ENCODE measurements around the gene RAD54L. TPM values are rescaled to one million over a fixed set of nuclear protein-coding genes. Genes with fewer than 3 reads are reported as not detected.
A peak's percentile ranks its signal among the peaks of the same experiment; 100 is the strongest.

Gene RAD54L
- total and polyA plus RNA-seq, 2 donors (not counting 1 experiment from before 2014, with no cell fraction given): 0.57 to 1.1 TPM

- intact Hi-C loops (cut with micrococcal nuclease): no loop called here
- 29% methylated on average over 5 of the region's 5 CpGs for WGBS (ENCODE audit: insufficient coverage)
- Histone ChIP-seq H3K9me3 (ENCODE audit: control extremely low read depth in 1 of 3, control insufficient read depth in 2 of 3, insufficient read depth in 1 of 3, low read length in 2 of 3) (no peaks in the 10 kb centered on the region), H3K27me3 (replicated peaks in 1 of 4; ENCODE audit: control extremely low read depth in 1 of 4, control insufficient read depth in 3 of 4, insufficient read depth in 4 of 4, low read length in 3 of 4) (peaks cover 0 to 15% (median 7%) of the 10 kb centered on the region in 4 experiments), H4K20me1 (ENCODE audit: control insufficient read depth, insufficient read depth, low read length, poor library complexity, severe bottlenecking) (no peaks in the 10 kb centered on the region), H3K4me1 (ENCODE audit: control insufficient read depth in 2 of 2, insufficient read depth in 2 of 2, low read length in 2 of 2) (peaks cover 13 to 15% of the 10 kb centered on the region in 2 donors), H3K79me2 (ENCODE audit: control insufficient read depth, insufficient read depth, low read length) (no peaks in the 10 kb centered on the region), H3K4me3 (ENCODE audit: control extremely low read depth in 1 of 5, extremely low read depth in 1 of 5, insufficient read depth in 1 of 5, low read depth in 2 of 5, low read length in 4 of 5) (no peak overlapping the region), H3K27ac (ENCODE audit: low read length in 2 of 2) (no peak overlapping the region), H3K4me2 (replicated peaks; ENCODE audit: low read depth, low read length, poor library complexity, severe bottlenecking) (no peak overlapping the region), H2AFZ (ENCODE audit: insufficient read depth, low read depth, low read length, poor library complexity, severe bottlenecking) (peak overlapping the region; percentile 84), H3K36me3 (replicated peaks in 1 of 2; ENCODE audit: control extremely low read depth in 1 of 2, control insufficient read depth in 1 of 2, extremely low read depth in 1 of 2, insufficient read depth in 2 of 2, low read length in 1 of 2) (no peaks in the 10 kb centered on the region), H3K9ac (ENCODE audit: low read length) (no peak overlapping the region)
- ChIA-PET CTCF (interaction anchor here (1.3 kb wide), 1 partner anchor 20 kb away, joined by 6 read pairs; no protein-coding TSS in a partner anchor), POLR2A (no interaction called here)
- H3K4me1 Mint-ChIP-seq: peaks cover 20% of the 10 kb centered on the region
- H3K9me3 Mint-ChIP-seq (ENCODE audit: insufficient read depth): no peaks in the 10 kb centered on the region
- TF ChIP-seq EZH2 (IDR thresholded peaks at IDR 0.05; ENCODE audit: borderline replicate concordance, insufficient read depth, low read depth, low read length, poor library complexity, severe bottlenecking) (no peak), CTCF (IDR thresholded peaks at IDR 0.05) (no peak)
- H3K4me3 Mint-ChIP-seq: peak overlapping the region; percentile 86
- DNase-seq: no peak
- peaks cover 6% of the 10 kb centered on the region for H3K27me3 Mint-ChIP-seq
- H3K27ac Mint-ChIP-seq: no peak overlapping the region
- ATAC-seq (ENCODE audit: low read depth): no peak
Measured at GRCh38 chr1:46204406-46204742, 43.2 kb upstream of the RAD54L start.

GRCh38 chr1:46205141-46205540, 42.4 kb upstream of the RAD54L start:
- Histone ChIP-seq H3K9me3 (ENCODE audit: control extremely low read depth in 1 of 3, control insufficient read depth in 2 of 3, insufficient read depth in 1 of 3, low read length in 2 of 3) (no peaks in the 10 kb centered on the region), H2AFZ (ENCODE audit: insufficient read depth, low read depth, low read length, poor library complexity, severe bottlenecking) (no peak overlapping the region), H3K9ac (ENCODE audit: low read length) (no peak overlapping the region), H3K79me2 (ENCODE audit: control insufficient read depth, insufficient read depth, low read length) (no peaks in the 10 kb centered on the region), H3K4me3 (ENCODE audit: control extremely low read depth in 1 of 5, extremely low read depth in 1 of 5, insufficient read depth in 1 of 5, low read depth in 2 of 5, low read length in 4 of 5) (no peak overlapping the region), H3K27ac (ENCODE audit: low read length in 2 of 2) (no peak overlapping the region), H3K36me3 (replicated peaks in 1 of 2; ENCODE audit: control extremely low read depth in 1 of 2, control insufficient read depth in 1 of 2, extremely low read depth in 1 of 2, insufficient read depth in 2 of 2, low read length in 1 of 2) (no peaks in the 10 kb centered on the region), H4K20me1 (ENCODE audit: control insufficient read depth, insufficient read depth, low read length, poor library complexity, severe bottlenecking) (no peaks in the 10 kb centered on the region), H3K4me1 (ENCODE audit: control insufficient read depth in 2 of 2, insufficient read depth in 2 of 2, low read length in 2 of 2) (peaks cover 13 to 15% of the 10 kb centered on the region in 2 donors), H3K27me3 (replicated peaks in 1 of 4; ENCODE audit: control extremely low read depth in 1 of 4, control insufficient read depth in 3 of 4, insufficient read depth in 4 of 4, low read length in 3 of 4) (peaks cover 0 to 15% (median 7%) of the 10 kb centered on the region in 4 experiments), H3K4me2 (replicated peaks; ENCODE audit: low read depth, low read length, poor library complexity, severe bottlenecking) (no peak overlapping the region)
- TF ChIP-seq CTCF (IDR thresholded peaks at IDR 0.05): no peak
- no peak for TF ChIP-seq EZH2 (IDR thresholded peaks at IDR 0.05; ENCODE audit: borderline replicate concordance, insufficient read depth, low read depth, low read length, poor library complexity, severe bottlenecking)
- 93% methylated on average over 2 of the region's 3 CpGs for WGBS (ENCODE audit: insufficient coverage)
- intact Hi-C loops (cut with micrococcal nuclease): no loop called here
- no peaks in the 10 kb centered on the region for H3K9me3 Mint-ChIP-seq (ENCODE audit: insufficient read depth)
- DNase-seq (no peak), ATAC-seq (ENCODE audit: low read depth) (no peak)
- H3K27me3 Mint-ChIP-seq: peaks cover 6% of the 10 kb centered on the region
- H3K27ac Mint-ChIP-seq: no peak overlapping the region
- CTCF ChIA-PET: interaction anchor here (1.3 kb wide), 1 partner anchor 19 kb away, joined by 6 read pairs; no protein-coding TSS in a partner anchor
- POLR2A ChIA-PET: no interaction called here
- no peak overlapping the region for H3K4me3 Mint-ChIP-seq
- peaks cover 18% of the 10 kb centered on the region for H3K4me1 Mint-ChIP-seq

Measured in B cell (primary cell).